Stimulated activated CD8-positive, alpha-beta memory T cell treated with anti-CD3 and anti-CD28 coated beads, Interleukin-12 subunit alpha, Interleukin-12 subunit beta, amount 100 ng/mL, for 4 hours (primary cell): ENCODE results near the gene SERPINA9.

Source experiments
- DNase-seq: peaks from one replicate; pipeline ENCODE4 v3.0.0-alpha.2; 2020; ENCODE audit warnings: low read depth

The SERPINA9 gene

DNA sequence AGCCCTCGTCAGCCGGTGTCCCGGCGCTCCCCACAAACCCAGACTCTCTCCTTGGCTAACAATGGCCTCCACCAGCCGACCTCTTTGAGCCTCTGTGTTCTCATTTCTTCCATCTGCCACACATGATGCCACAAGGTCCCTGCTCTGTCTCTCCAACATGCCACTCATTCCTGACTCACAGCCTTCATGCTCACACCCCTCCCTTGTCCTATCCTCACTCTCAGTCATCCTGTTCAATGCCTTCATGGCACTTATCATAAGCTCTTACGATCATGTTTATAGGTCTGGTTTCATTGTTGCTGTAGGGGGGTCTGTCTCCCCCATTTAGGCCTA lies 13.8 kb downstream of the SERPINA9 start:
- DNase-seq: no peak

DNA sequence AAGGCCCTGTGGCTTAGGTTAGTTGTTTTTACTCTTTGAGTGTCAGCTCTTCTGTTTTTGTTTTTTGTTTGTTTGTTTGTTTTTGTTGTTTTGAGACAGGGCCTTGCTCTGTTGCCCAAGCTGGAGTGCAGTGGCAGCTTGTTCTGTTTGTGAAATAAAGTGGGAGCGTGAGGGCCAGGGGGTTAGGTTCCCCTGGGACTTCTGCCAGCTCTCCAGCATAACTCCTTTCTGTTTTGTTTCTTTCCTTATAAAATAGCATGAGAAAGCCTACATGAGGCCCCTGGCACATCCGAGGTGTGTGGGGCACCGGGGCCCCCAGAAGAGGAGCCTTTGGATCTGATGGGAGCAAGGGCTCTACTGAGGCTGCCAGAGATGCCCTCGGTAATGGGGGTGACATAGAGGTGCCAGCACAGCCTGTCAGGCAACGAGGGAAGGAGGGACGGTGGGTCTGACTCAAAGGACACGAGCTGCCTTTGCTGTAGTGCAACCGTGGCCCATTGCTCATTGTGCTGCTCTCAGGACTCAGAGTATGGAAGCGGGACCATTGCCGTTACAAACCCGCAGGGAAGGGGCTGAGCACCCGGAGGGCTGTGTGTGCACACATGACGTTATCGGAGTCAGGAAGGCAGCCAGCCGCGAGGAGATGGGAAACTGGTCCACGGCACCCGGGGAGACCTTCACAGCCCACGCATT lies 14.3 kb downstream of the SERPINA9 start:
- DNase-seq: no peak

- DNase-seq: no peak
Observed at GRCh38 chr14:94460631-94461416, 15.2 kb downstream of the SERPINA9 start.

- DNase-seq: no peak
Observed at GRCh38 chr14:94458558-94459205, 17.3 kb downstream of the SERPINA9 start.

- DNase-seq: no peak
Observed at GRCh38 chr14:94458096-94458495, 17.9 kb downstream of the SERPINA9 start.

GRCh38 chr14:94455928-94456327 lies 20.1 kb downstream of the SERPINA9 start:
- no peak for DNase-seq

GRCh38 chr14:94451826-94452225 lies 24.2 kb downstream of the SERPINA9 start:
- no peak for DNase-seq

- no peak for DNase-seq
Observed at GRCh38 chr14:94451091-94451771, 24.8 kb downstream of the SERPINA9 start.

DNA sequence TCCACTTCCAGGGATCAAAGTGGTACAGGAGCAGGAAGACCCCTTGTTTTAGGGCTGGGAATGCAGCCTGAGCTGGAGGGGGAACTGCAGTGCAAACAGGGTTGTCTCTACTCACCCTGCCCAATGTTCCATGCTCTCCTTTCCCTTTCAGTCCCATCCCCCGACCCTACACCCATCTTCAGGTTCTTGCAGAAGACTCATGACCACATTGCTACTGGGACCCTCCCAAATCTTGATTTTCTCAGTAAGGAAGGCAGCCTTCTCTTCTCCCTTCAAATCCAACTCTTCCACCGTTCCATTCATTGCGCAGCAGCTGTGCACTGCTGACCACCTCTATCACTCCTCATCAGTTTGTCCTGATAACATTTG lies 25.3 kb downstream of the SERPINA9 start:
- DNase-seq: no peak

DNA sequence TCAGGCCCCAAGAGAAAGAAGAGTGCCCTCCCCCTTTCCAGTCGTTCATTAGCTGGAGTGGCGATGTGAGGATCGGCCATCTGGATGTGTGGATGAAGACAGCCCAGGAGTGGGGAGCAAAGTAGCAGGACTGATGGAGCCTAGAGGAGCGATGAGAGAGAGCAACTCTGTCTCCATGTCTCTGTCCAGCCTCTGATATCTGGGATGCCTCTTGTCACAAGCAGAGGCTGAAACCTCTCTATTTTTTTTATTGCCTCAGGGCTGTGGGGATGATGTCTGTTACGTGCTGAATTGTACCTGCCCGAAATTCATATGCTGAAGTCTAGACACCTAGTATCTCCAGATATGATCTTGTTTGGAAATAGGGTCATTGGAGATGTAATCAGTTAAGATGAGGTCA lies 26.1 kb downstream of the SERPINA9 start:
- no peak for DNase-seq

GRCh38 chr14:94448071-94448808 lies 27.8 kb downstream of the SERPINA9 start:
- no peak for DNase-seq

- DNase-seq: no peak
Observed at GRCh38 chr14:94447206-94447605, 28.8 kb downstream of the SERPINA9 start.

DNA sequence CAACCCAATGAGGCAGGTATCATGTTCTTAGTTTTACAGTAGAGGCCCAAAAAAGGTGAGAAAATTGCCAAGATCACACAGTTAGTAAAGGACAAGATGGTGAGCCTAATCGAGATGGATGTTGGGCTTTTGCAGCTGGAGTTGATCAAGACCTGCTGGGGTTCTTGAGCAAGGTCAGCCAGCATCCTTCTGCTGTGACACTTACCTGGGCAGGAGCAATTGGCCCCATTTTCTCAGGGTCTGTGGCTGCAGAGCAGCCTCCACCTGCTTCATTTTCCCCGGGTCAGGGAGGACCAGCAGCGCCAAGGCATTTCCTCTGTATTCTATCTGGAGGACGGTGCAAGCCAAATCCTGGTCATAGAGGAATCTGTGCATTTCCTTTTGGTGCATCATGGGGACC lies 29.9 kb downstream of the SERPINA9 start:
- DNase-seq: no peak

- no peak for DNase-seq
Observed at GRCh38 chr14:94445003-94445402, 31.0 kb downstream of the SERPINA9 start.

- DNase-seq: no peak
Observed at GRCh38 chr14:94441531-94442205, 34.3 kb downstream of the SERPINA9 start.

- no peak for DNase-seq
Observed at GRCh38 chr14:94441130-94441529, 34.9 kb downstream of the SERPINA9 start.

- DNase-seq: no peak
Observed at GRCh38 chr14:94439453-94440057, 36.4 kb downstream of the SERPINA9 start.

DNA sequence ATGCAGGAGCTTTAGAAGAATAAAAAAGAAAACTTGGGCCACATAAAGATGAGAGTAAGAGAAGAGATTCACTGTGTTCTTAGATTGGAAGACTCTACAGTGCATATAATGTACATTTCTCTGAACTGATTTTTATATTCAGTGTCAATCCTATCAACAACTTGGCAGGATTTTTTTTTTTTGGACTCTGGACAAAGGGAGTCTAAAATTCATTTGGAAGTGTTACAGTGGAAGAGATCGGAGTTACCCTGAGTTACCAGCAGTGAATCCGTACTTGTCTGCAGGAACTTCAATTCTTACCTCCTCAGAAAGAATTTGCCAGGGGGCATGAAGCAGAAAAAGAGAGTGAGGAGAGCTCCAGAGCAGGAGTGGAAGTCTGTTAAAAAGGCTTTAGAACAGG lies 47.4 kb downstream of the SERPINA9 start:
- no peak for DNase-seq

GRCh38 chr14:94427016-94427613 lies 48.9 kb downstream of the SERPINA9 start:
- DNase-seq: no peak

GRCh38 chr14:94426526-94426925 lies 49.5 kb downstream of the SERPINA9 start:
- DNase-seq: no peak

- no peak for DNase-seq
Observed at GRCh38 chr14:94424371-94424770, 51.6 kb downstream of the SERPINA9 start.
